Transverse colon (tissue), 4 donors: ENCODE measurements around the gene RPTOR. TPM values are rescaled to one million over a fixed set of nuclear protein-coding genes. Genes with fewer than 3 reads are reported as not detected.

Experiments
- DNase-seq: peaks from one replicate; pipeline ENCODE4 v3.0.0-alpha.2; 2019
- H3K27ac ChIP-seq, 4 donors: fragments of 200-600 bp; sonication (generic); 2 replicates each; pipeline ENCODE4 v1.5.1; 2016 to 2018; ENCODE audit warnings: inconsistent platforms in 4 of 4
- H3K27me3 ChIP-seq: fragments of 200-600 bp; sonication (generic); 2 replicates; pipeline ENCODE4 v1.5.1; 2017; ENCODE audit warnings: inconsistent platforms
- H3K36me3 ChIP-seq, 4 donors: fragments of 200-600 bp; sonication (generic); 2 replicates each; pipeline ENCODE4 v1.5.1; 2017 to 2019; ENCODE audit warnings: inconsistent platforms in 4 of 4
- H3K4me1 ChIP-seq, 4 donors: fragments of 200-600 bp; sonication (generic); 2 replicates each; pipeline ENCODE4 v1.5.1; 2017 to 2020; ENCODE audit warnings: inconsistent platforms in 4 of 4
- H3K4me3 ChIP-seq, 4 donors: fragments of 200-600 bp; sonication (generic); 1 replicate in 1 of 4; 2 replicates in 3 of 4; pipeline versions ENCODE4 v1.5.1 to v1.6.1; 2017 to 2019; ENCODE audit warnings: inconsistent platforms in 4 of 4
- H3K9me3 ChIP-seq, 2 donors: fragments of 200-600 bp; sonication (generic); 2 replicates each; pipeline ENCODE4 v1.5.1; 2017 to 2019; ENCODE audit warnings: inconsistent platforms in 2 of 2
- EP300 ChIP-seq: sonication (generic); formaldehyde crosslinking; IDR thresholded peaks from one replicate; pipeline ENCODE4 v1.6.1; 2017; ENCODE audit warnings: antibody characterized with exemption, low read depth
- POLR2A ChIP-seq: fragments of 450-650 bp; IDR thresholded peaks from one replicate; pipeline ENCODE4 v1.6.1; 2016; ENCODE audit warnings: antibody characterized with exemption, mild to moderate bottlenecking, moderate library complexity
- POLR2AphosphoS5 ChIP-seq, 3 donors: sonication (generic); formaldehyde crosslinking; IDR thresholded peaks; one replicate each; pipeline ENCODE4 v1.6.1; 2016; ENCODE audit warnings: antibody characterized with exemption in 3 of 3
- WGBS, 2 donors: methylation state at CpG; one replicate each; pipeline ENCODE4 v1.1.5; 2018; ENCODE audit warnings: low coverage in 1 of 2; 5-methylcytosine and 5-hydroxymethylcytosine counted together
- in situ Hi-C, 4 donors: fragments of 200-750 bp; cut with MboI; loops; one replicate each; pipeline versions ENCODE4 v1.15.0 to v1.15.1; 2017; ENCODE audit warnings: low sequenced_read_pairs in 3 of 4, low pct_ligation_motif_present in 1 of 4, low pct_unique_long_range_greater_than_20kb in 1 of 4
- intact Hi-C: fragments of 100-400 bp; cut with DNase I; formaldehyde crosslinking; loops from one replicate; pipeline ENCODE4 v1.15.1; 2023; ENCODE audit warnings: low total_unique reads
- total RNA-seq, 4 donors: library from RNA; depleted of rRNA; stranded (reverse); fragments of >200 nt; gene quantifications; one replicate each; pipeline ENCODE4 v1.1.0, GENCODE V29; 2016
- TF ChIP-seq, protein P1 (sequence below), 5 experiments: fragments of 200-600 bp in 3 of 5; fragments of 450-650 bp in 2 of 5; sonication (generic) in 3 of 5; IDR thresholded peaks; 1 replicate in 2 of 5; 2 replicates in 3 of 5; pipeline ENCODE4 v1.5.1; 2016 to 2017; ENCODE audit warnings: antibody characterized with exemption in 5 of 5, inconsistent platforms in 3 of 5, mild to moderate bottlenecking in 2 of 5, moderate library complexity in 1 of 5

The RPTOR gene
- total RNA-seq, 4 donors from 2014 or later, result 28.9 to 79.3 (median 48.0) TPM

DNA sequence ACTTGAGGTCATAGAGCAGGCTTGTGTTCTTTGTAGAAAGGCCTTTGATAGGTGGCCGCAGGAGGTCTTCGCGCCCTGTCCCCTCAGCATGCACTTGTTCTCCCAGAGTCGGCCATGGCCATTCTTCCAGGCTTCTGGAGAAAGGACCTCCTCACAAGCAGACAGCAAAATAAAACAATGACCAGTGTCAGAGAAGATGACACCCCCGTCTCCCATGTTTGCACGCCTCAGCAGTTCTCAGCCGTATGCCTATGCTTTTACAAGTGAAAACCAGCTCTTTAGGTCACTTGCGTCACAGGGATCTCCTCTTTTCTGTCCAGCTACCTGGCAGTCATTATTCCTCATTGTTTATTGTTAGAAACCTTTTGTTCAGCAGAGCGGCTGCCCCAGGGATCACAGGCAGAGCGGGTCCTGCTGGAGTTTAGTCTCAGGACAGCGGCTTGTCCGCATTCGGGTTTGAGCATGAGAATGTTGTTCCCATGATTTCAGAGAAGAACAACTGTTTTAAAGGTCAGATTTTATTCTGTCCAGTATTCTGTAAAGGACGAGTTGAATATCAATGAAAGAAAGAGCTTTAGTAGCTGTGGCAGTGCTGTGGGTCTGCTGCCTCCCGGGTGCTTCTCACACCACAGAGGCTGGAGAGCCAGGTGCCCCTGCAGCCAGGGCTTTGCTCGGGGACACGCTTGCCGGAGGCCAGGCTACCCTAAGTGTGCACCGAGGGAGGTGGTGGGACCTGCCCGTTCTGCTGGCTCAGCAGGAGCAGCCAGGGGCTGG, 123.9 kb downstream of the RPTOR start:
- Histone ChIP-seq H3K36me3 (no peaks in the 10 kb centered on the region), H3K9me3 (no peaks in the 10 kb centered on the region), H3K4me1 (peaks cover 9 to 42% (median 27%) of the 10 kb centered on the region in 4 donors), H3K4me3 (no peak overlapping the region), H3K27me3 (no peaks in the 10 kb centered on the region), H3K27ac (no peak overlapping the region)
- DNase-seq, result no peak
- WGBS, 2 donors, result 93 to 98% methylated on average over 7 to 20 of the region's 20 CpGs
- intact Hi-C loops (no loop called here), in situ Hi-C loops (no loop called here)
- TF ChIP-seq, protein P1, sequence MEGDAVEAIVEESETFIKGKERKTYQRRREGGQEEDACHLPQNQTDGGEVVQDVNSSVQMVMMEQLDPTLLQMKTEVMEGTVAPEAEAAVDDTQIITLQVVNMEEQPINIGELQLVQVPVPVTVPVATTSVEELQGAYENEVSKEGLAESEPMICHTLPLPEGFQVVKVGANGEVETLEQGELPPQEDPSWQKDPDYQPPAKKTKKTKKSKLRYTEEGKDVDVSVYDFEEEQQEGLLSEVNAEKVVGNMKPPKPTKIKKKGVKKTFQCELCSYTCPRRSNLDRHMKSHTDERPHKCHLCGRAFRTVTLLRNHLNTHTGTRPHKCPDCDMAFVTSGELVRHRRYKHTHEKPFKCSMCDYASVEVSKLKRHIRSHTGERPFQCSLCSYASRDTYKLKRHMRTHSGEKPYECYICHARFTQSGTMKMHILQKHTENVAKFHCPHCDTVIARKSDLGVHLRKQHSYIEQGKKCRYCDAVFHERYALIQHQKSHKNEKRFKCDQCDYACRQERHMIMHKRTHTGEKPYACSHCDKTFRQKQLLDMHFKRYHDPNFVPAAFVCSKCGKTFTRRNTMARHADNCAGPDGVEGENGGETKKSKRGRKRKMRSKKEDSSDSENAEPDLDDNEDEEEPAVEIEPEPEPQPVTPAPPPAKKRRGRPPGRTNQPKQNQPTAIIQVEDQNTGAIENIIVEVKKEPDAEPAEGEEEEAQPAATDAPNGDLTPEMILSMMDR (IDR thresholded peaks at IDR 0.05), result no peak
- TF ChIP-seq POLR2A (no peak), EP300 (no peak), POLR2AphosphoS5 (IDR thresholded peaks at IDR 0.05) (no peak)

- WGBS, 2 donors, result 73 to 81% methylated on average over 13 to 14 of the region's 14 CpGs
- in situ Hi-C loops (no loop called here), intact Hi-C loops (no loop called here)
- peaks cover 0 to 28% (median 15%) of the 10 kb centered on the region in 4 donors for H3K4me1 ChIP-seq
- H3K4me3 ChIP-seq, result no peak overlapping the region
- no peaks in the 10 kb centered on the region for H3K9me3 ChIP-seq
- TF ChIP-seq EP300 (no peak), POLR2AphosphoS5 (IDR thresholded peaks at IDR 0.05) (no peak), POLR2A (no peak)
- TF ChIP-seq, protein P1 (IDR thresholded peaks at IDR 0.05), result no peak
- no peaks in the 10 kb centered on the region for H3K36me3 ChIP-seq
- H3K27me3 ChIP-seq, result no peaks in the 10 kb centered on the region
- peak overlapping the region; percentile 8 to 60 (median 39) for H3K27ac ChIP-seq
- no peak for DNase-seq
These were observed 126.6 kb downstream of the RPTOR start for GRCh38 chr17:80671039-80671824.

DNA sequence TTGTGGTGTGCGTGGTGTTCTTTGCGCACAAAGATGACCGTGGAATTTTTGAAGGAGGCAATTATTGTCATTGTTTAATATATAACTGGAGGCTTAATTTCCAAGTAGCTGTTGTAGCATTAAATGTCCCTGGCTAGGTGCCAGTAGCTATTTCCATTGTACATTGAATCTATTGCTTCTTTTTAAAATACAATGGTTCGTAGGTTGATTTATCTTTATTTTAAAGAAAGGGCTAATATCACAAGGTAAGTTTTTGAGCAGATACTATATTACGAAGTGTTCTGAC, 127.1 kb downstream of the RPTOR start:
- WGBS, 2 donors, result 70 to 79% methylated on average over 5 of the region's 5 CpGs
- Histone ChIP-seq H3K4me1 (peaks cover 0 to 28% (median 15%) of the 10 kb centered on the region in 4 donors), H3K4me3 (no peak overlapping the region), H3K9me3 (no peaks in the 10 kb centered on the region), H3K27ac (peak overlapping the region; percentile 8 to 60 (median 39)), H3K27me3 (no peaks in the 10 kb centered on the region), H3K36me3 (no peaks in the 10 kb centered on the region)
- TF ChIP-seq EP300 (no peak), POLR2A (no peak), POLR2AphosphoS5 (IDR thresholded peaks at IDR 0.05) (no peak)
- TF ChIP-seq, protein P1 (IDR thresholded peaks at IDR 0.05), result no peak
- intact Hi-C loops, result no loop called here
- no peak for DNase-seq
- in situ Hi-C loops, result no loop called here

GRCh38 chr17:80673152-80673920, 128.7 kb downstream of the RPTOR start:
- Histone ChIP-seq H3K36me3 (no peaks in the 10 kb centered on the region), H3K4me1 (peaks cover 0 to 28% (median 15%) of the 10 kb centered on the region in 4 donors), H3K4me3 (no peak overlapping the region), H3K27ac (no peak overlapping the region), H3K27me3 (no peaks in the 10 kb centered on the region), H3K9me3 (no peaks in the 10 kb centered on the region)
- 70 to 100% methylated on average over 1 to 14 of the region's 14 CpGs for WGBS, 2 donors
- in situ Hi-C loops (no loop called here), intact Hi-C loops (no loop called here)
- DNase-seq, result no peak
- TF ChIP-seq, protein P1 (IDR thresholded peaks at IDR 0.05), result no peak
- TF ChIP-seq POLR2A, result no peak
- no peak for TF ChIP-seq POLR2AphosphoS5 (IDR thresholded peaks at IDR 0.05)
- TF ChIP-seq EP300, result no peak
